Activated CD8-positive, alpha-beta T cell treated with anti-CD3 and anti-CD28 coated beads for 36 hours (primary cell): ENCODE measurements around the gene SYPL1. TPM values are rescaled to one million over a fixed set of nuclear protein-coding genes. Genes with fewer than 3 reads are reported as not detected.

ENCODE experiments used
- ATAC-seq: fragments of 200-7000 bp; cut with Tn5 transposase; one replicate; pipeline ENCODE4 v1.10.0; 2021; ENCODE audit warnings: mild to moderate bottlenecking, moderate library complexity
- CTCF ChIA-PET: fragments of 350-600 bp; sonication (Branson Sonifier 250); formaldehyde crosslinking; loops from one replicate; lab custom pipeline; 2021; ENCODE audit warnings: antibody characterized with exemption; lab: Charles Lee
- POLR2A ChIA-PET: fragments of 350-600 bp; sonication (Branson Sonifier 250); formaldehyde crosslinking; loops from one replicate; lab custom pipeline; 2021; ENCODE audit warnings: antibody characterized with exemption; lab: Charles Lee
- DNase-seq: peaks from one replicate; pipeline ENCODE4 v3.0.0-alpha.2; 2020
- H3K27ac Mint-ChIP-seq: one replicate; pipeline ENCODE4 v1.8.0; 2021; ENCODE audit warnings: mild to moderate bottlenecking, mixed read lengths
- H3K27me3 Mint-ChIP-seq: one replicate; pipeline ENCODE4 v1.8.0; 2021; ENCODE audit warnings: mixed read lengths
- H3K36me3 Mint-ChIP-seq: one replicate; pipeline ENCODE4 v1.8.0; 2021; ENCODE audit warnings: low read depth, mixed read lengths
- H3K4me1 Mint-ChIP-seq: one replicate; pipeline ENCODE4 v1.8.0; 2021; ENCODE audit warnings: low read depth, mixed read lengths
- H3K4me3 Mint-ChIP-seq: one replicate; pipeline ENCODE4 v1.8.0; 2021; ENCODE audit warnings: mild to moderate bottlenecking, moderate library complexity, mixed read lengths
- H3K9me3 Mint-ChIP-seq: one replicate; pipeline ENCODE4 v1.8.0; 2021; ENCODE audit warnings: mixed read lengths
- CTCF ChIP-seq: fragments of 200-600 bp; IDR thresholded peaks from one replicate; pipeline ENCODE4 v1.8.0; 2022; ENCODE audit warnings: antibody characterized with exemption, mild to moderate bottlenecking
- intact Hi-C: fragments of 100-400 bp; cut with micrococcal nuclease; formaldehyde crosslinking; loops from one replicate; pipeline ENCODE4 v1.10.0; 2022
- total RNA-seq, 2 experiments: library from RNA; stranded (reverse); gene quantifications; one replicate each; pipeline ENCODE4 v1.2.3, GENCODE V29; 2021

The SYPL1 gene
- total RNA-seq, 2 experiments from 2014 or later = 40.1 to 44.6 TPM

GRCh38 chr7:106101726-106102125, 10.4 kb downstream of the SYPL1 start:
- intact Hi-C loops = no loop called here
- Mint-ChIP-seq H3K4me1 (peaks cover 68% of the 10 kb centered on the region), H3K9me3 (no peaks in the 10 kb centered on the region), H3K27ac (no peak overlapping the region), H3K36me3 (peaks cover 9% of the 10 kb centered on the region), H3K4me3 (no peak overlapping the region), H3K27me3 (no peaks in the 10 kb centered on the region)
- no peak for DNase-seq
- TF ChIP-seq CTCF = no peak
- ATAC-seq = no peak
- CTCF ChIA-PET = interaction anchor here (1.4 to 1.5 kb wide), 2 partner anchors 15 to 30 kb away, joined by 3 to 4 read pairs; no protein-coding TSS in a partner anchor
- POLR2A ChIA-PET = interaction anchor here (1.9 to 3.1 kb wide), 2 partner anchors 10 to 29 kb away, joined by 7 to 8 read pairs; partner anchors contain the start of gene SYPL1

- ChIA-PET POLR2A (interaction anchor here (1.0 kb wide), 1 partner anchor 11 kb away, joined by 4 read pairs; the partner anchor contains the start of gene SYPL1), CTCF (interaction anchor here (0.7 to 1.7 kb wide), 4 partner anchors 15 to 469 kb away, joined by 3 to 7 read pairs (median 4); no protein-coding TSS in a partner anchor)
- intact Hi-C loops = no loop called here
- ATAC-seq = no peak
- Mint-ChIP-seq H3K4me1 (peaks cover 68% of the 10 kb centered on the region), H3K27ac (no peak overlapping the region), H3K27me3 (no peaks in the 10 kb centered on the region), H3K9me3 (no peaks in the 10 kb centered on the region), H3K4me3 (no peak overlapping the region), H3K36me3 (peaks cover 7% of the 10 kb centered on the region)
- no peak for TF ChIP-seq CTCF
- no peak for DNase-seq
Measured at GRCh38 chr7:106100863-106101629, 11.1 kb downstream of the SYPL1 start.

- no peaks in the 10 kb centered on the region for H3K9me3 Mint-ChIP-seq
- peaks cover 55% of the 10 kb centered on the region for H3K4me1 Mint-ChIP-seq
- DNase-seq (no peak), ATAC-seq (no peak)
- H3K27ac Mint-ChIP-seq = peak overlapping the region; percentile 21
- no peaks in the 10 kb centered on the region for H3K27me3 Mint-ChIP-seq
- TF ChIP-seq CTCF = no peak
- peaks cover 9% of the 10 kb centered on the region for H3K36me3 Mint-ChIP-seq
- POLR2A ChIA-PET = interaction anchor here (1.2 kb wide), 1 partner anchor 60 kb away, joined by 3 read pairs; no protein-coding TSS in a partner anchor
- CTCF ChIA-PET = interaction anchor here (1.0 to 1.7 kb wide), 2 partner anchors 29 to 54 kb away, joined by 3 to 7 read pairs; no protein-coding TSS in a partner anchor
- intact Hi-C loops = no loop called here
- H3K4me3 Mint-ChIP-seq = no peak overlapping the region
Measured at GRCh38 chr7:106099539-106099938, 12.6 kb downstream of the SYPL1 start.

GRCh38 chr7:106098889-106099288, 13.2 kb downstream of the SYPL1 start:
- ChIA-PET CTCF (interaction anchor here (1.0 kb wide), 1 partner anchor 28 kb away, joined by 3 read pairs; no protein-coding TSS in a partner anchor), POLR2A (no interaction called here)
- DNase-seq (no peak), ATAC-seq (no peak)
- Mint-ChIP-seq H3K36me3 (peaks cover 9% of the 10 kb centered on the region), H3K27ac (peak overlapping the region; percentile 58), H3K9me3 (no peaks in the 10 kb centered on the region), H3K4me3 (no peak overlapping the region), H3K4me1 (peaks cover 54% of the 10 kb centered on the region), H3K27me3 (no peaks in the 10 kb centered on the region)
- TF ChIP-seq CTCF = no peak
- intact Hi-C loops = no loop called here

GRCh38 chr7:106095634-106096033, 16.5 kb downstream of the SYPL1 start:
- Mint-ChIP-seq H3K27ac (no peak overlapping the region), H3K9me3 (no peaks in the 10 kb centered on the region), H3K27me3 (no peaks in the 10 kb centered on the region), H3K36me3 (peaks cover 24% of the 10 kb centered on the region), H3K4me3 (no peak overlapping the region), H3K4me1 (peaks cover 26% of the 10 kb centered on the region)
- ChIA-PET POLR2A (interaction anchor here (1.0 kb wide), 1 partner anchor 80 kb away, joined by 3 read pairs; no protein-coding TSS in a partner anchor), CTCF (interaction anchor here (1.1 to 2.4 kb wide), 3 partner anchors 55 to 81 kb away, joined by 3 to 7 read pairs (median 5); no protein-coding TSS in a partner anchor)
- DNase-seq (no peak), ATAC-seq (no peak)
- intact Hi-C loops = no loop called here
- no peak for TF ChIP-seq CTCF
